ENCODE results near the gene CD300E. TPM values are rescaled to one million over a fixed set of nuclear protein-coding genes. Genes with fewer than 3 reads are reported as not detected.
"Not testable (repeated sequence)": the region's sequence is repeated elsewhere in the genome, so short reads cannot be mapped to it uniquely, and the experiment has no call there.

The CD300E gene
- total RNA-seq, 2 experiments from 2014 or later: not detected

DNA sequence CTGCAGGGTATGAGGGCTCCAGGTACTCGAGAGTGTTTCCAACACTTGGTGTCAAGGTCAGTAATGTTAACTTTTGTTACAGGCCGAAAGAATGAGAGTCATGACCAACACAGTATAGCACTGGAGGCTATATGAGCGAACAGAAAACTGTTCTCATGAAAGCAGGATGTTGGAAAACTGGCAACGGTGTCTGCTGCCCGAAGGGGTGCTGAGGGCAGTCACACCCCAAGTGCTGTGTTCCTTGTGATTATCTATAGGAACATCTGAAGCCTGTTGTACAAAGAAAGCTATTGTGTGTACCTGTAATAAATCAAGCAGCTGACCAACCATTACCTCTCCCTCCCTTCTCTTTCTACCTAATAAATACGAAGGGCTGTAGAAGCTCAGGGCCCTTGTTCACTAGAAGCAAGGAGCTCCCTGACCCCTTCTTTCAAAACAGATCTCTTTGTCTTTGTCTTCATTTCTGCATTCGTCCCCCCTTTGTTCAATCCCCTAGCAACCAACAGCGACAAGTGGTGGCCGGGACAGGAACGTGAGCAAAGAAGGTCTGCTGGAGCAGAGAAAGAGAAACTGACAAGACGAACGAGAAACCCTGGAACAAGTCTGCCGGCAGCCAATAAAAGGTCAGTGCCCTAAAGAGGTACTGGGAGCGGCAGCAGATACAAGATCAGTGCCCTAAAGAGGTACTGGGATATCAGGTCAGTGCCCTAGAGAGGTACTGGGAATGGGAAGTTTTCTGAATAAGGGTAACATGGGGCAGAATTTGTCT, 39.1 kb downstream of the CD300E start:
- no peak overlapping the region for H3K27ac Mint-ChIP-seq
- CTCF ChIA-PET: interaction anchor here (1.2 to 1.7 kb wide), 2 partner anchors 154 to 206 kb away, joined by 3 to 5 read pairs; no protein-coding TSS in a partner anchor
- peaks cover 11% of the 10 kb centered on the region for H3K4me1 Mint-ChIP-seq
- DNase-seq (no peak), ATAC-seq (no peak)
- peaks cover 31% of the 10 kb centered on the region for H3K27me3 Mint-ChIP-seq
- H3K4me3 Mint-ChIP-seq: no peak overlapping the region
- no peaks in the 10 kb centered on the region for H3K36me3 Mint-ChIP-seq
- H3K9me3 Mint-ChIP-seq (ENCODE audit: low read depth): no peaks in the 10 kb centered on the region

DNA sequence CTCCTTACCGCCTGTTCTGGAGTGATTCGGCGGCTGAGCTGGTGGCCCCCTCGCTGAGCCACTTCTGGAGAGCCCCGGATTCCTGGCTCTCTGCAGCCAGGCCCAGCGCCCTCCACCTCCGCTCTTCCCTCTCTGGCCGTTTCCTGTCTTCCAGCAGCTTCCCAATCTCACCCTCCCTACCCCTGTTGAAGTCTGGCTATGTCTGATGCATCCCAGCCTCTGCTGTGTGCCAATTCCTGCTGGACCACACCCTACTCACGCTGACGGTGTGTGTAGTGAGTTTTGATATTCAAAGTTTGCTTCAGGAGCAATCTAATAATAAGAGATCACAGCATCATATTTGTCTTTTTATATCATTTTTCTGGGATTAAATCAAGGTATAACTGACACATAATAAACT, 40.9 kb downstream of the CD300E start:
- CTCF ChIA-PET: no interaction called here

DNA sequence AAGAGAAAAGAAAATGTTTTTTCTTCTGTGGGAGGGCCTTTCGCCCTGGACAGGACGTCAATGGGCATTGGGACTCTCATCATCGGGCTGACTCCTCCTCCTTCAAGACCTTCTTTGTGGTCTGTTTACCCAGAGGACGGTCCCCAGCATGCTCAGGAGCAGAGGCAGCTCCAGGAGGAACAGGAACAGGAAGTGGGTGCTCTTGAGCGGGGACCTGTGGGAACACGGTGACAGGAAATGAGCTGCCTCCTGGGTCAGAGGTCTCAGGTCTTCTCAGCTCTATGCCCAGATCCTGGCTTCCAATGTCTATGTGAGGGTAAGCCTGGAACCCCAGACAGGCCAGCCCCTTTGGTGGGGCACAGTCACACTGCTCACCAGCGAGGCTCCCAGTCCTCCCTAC, 43.6 kb downstream of the CD300E start:
- no peak for ATAC-seq
- CTCF ChIA-PET: interaction anchor here (2.7 kb wide), 1 partner anchor 13 kb away, joined by 13 read pairs; the partner anchor contains the start of gene CD300H
- Mint-ChIP-seq H3K4me3 (no peak overlapping the region), H3K9me3 (ENCODE audit: low read depth) (no peaks in the 10 kb centered on the region), H3K36me3 (no peaks in the 10 kb centered on the region), H3K27me3 (peaks cover 17% of the 10 kb centered on the region), H3K27ac (no peak overlapping the region), H3K4me1 (peaks cover 14% of the 10 kb centered on the region)
- DNase-seq: no peak

More for the DNA sequence above, 40.9 kb downstream of the CD300E start:
- H3K36me3 Mint-ChIP-seq: no peaks in the 10 kb centered on the region
- peaks cover 15% of the 10 kb centered on the region for H3K27me3 Mint-ChIP-seq
- no peak overlapping the region for H3K27ac Mint-ChIP-seq
- H3K9me3 Mint-ChIP-seq (ENCODE audit: low read depth): no peaks in the 10 kb centered on the region
- no peak overlapping the region for H3K4me3 Mint-ChIP-seq
- DNase-seq: no peak
- ATAC-seq: no peak
- H3K4me1 Mint-ChIP-seq: peaks cover 14% of the 10 kb centered on the region

DNA sequence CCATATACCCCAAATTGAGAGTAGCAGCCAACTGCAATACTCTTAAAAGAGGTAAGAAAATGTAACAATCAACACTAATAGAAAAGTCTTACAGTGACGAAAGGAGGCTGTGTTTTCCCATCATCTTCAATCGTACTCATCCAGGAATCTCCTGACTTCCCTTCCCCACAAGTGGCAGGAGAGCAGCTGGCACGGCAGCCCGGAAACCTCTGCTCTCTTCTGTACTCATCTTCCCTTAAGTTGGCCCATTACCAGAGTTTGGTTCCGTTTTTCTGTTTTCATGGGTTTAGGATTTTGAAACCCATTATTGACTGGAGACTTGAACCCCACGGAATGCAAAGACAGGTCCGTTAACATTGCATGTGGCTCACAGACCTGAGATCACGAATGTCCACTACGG, 44.6 kb downstream of the CD300E start:
- no peaks in the 10 kb centered on the region for H3K36me3 Mint-ChIP-seq
- no peak for ATAC-seq
- peaks cover 21% of the 10 kb centered on the region for H3K27me3 Mint-ChIP-seq
- H3K4me3 Mint-ChIP-seq: no peak overlapping the region
- H3K9me3 Mint-ChIP-seq (ENCODE audit: low read depth): no peaks in the 10 kb centered on the region
- CTCF ChIA-PET: interaction anchor here (2.7 kb wide), 1 partner anchor 12 kb away, joined by 13 read pairs; the partner anchor contains the start of gene CD300H
- no peak for DNase-seq
- no peak overlapping the region for H3K27ac Mint-ChIP-seq
- H3K4me1 Mint-ChIP-seq: peaks cover 14% of the 10 kb centered on the region

DNA sequence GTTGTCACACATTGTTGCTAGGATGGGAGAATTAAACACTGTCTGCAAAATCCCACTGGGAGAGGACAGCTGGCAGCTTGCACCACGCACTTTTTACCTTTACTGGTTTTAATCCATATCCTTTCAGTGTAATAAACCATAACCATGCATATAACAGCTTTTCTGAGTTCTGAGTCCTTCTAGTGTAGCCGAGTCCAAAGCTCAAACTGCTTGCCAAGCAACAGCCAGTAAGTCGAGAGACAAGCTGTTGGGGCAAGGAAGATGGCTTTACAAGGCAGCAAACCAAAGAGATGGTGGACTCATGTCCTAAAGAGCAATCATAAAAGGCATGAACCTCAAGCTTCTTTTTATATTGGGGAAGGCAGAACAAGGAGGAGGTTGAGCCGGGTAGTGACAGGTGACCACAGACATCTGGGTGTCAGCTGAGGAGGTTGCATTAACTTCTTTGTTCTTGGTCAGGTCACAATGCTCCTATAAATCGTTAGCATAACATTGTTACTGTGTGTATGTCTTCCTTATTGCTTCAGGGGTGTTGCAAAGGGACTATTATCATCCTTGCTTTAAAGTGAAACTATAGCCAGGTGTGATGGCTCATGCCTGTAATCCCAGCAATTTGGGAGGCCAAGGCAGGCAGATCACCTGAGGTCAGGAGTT, 48.9 kb downstream of the CD300E start:
- Mint-ChIP-seq H3K4me1 (peaks cover 4% of the 10 kb centered on the region), H3K27me3 (peaks cover 45% of the 10 kb centered on the region), H3K36me3 (no peaks in the 10 kb centered on the region), H3K9me3 (ENCODE audit: low read depth) (no peaks in the 10 kb centered on the region), H3K27ac (no peak overlapping the region), H3K4me3 (no peak overlapping the region)
- no peak for DNase-seq
- CTCF ChIA-PET: interaction anchor here (1.5 to 2.2 kb wide), 2 partner anchors 8 to 12 kb away, joined by 5 to 6 read pairs; no protein-coding TSS in a partner anchor
- no peak for ATAC-seq

DNA sequence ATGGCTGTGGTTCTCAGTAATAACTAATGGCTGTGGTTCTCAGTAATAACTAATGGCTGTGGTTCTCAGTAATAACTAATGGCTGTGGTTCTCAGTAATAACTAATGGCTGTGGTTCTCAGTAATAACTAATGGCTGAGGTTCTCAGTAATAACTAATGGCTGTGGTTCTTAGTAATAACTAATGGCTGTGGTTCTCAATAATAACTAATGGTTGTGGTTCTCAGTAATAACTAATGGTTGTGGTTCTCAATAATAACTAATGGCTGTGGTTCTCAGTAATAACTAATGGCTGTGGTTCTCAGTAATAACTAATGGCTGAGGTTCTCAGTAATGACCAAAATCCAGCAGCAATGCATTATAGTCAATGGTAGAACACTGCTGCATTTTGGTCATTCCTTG, 49.9 kb downstream of the CD300E start:
- not testable (repeated sequence) for H3K4me1 Mint-ChIP-seq; H3K27ac Mint-ChIP-seq; H3K9me3 Mint-ChIP-seq (ENCODE audit: low read depth); H3K4me3 Mint-ChIP-seq; DNase-seq; H3K36me3 Mint-ChIP-seq; ATAC-seq
- CTCF ChIA-PET: interaction anchor here (1.5 to 2.2 kb wide), 2 partner anchors 7 to 13 kb away, joined by 5 to 6 read pairs; no protein-coding TSS in a partner anchor
- peaks cover 51% of the 10 kb centered on the region for H3K27me3 Mint-ChIP-seq

DNA sequence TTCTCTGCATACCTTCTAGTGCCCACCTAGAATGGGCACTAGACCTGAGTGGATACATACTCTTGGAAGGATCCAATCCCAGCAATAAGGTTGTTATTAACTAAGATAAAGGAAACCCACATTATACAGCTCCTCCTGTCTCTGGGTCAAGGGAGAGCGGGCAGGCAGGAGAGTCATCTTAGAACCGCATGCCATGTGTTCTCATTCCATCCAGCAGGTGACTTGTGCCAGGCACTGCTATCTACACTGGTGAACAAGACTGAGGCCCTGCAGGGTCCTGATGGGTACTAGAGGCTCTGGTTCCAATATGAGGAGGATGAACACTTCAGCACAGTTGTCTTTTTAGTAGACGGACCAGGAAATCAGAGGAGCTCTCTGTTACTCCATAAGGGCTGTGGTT, 50.4 kb downstream of the CD300E start:
- H3K27ac Mint-ChIP-seq: no peak overlapping the region
- H3K36me3 Mint-ChIP-seq: no peaks in the 10 kb centered on the region
- peaks cover 3% of the 10 kb centered on the region for H3K9me3 Mint-ChIP-seq (ENCODE audit: low read depth)
- H3K27me3 Mint-ChIP-seq: peaks cover 55% of the 10 kb centered on the region
- CTCF ChIA-PET: interaction anchor here (2.2 kb wide), 1 partner anchor 14 kb away, joined by 5 read pairs; no protein-coding TSS in a partner anchor
- peaks cover 10% of the 10 kb centered on the region for H3K4me1 Mint-ChIP-seq
- DNase-seq (no peak), ATAC-seq (no peak)
- H3K4me3 Mint-ChIP-seq: no peak overlapping the region

DNA sequence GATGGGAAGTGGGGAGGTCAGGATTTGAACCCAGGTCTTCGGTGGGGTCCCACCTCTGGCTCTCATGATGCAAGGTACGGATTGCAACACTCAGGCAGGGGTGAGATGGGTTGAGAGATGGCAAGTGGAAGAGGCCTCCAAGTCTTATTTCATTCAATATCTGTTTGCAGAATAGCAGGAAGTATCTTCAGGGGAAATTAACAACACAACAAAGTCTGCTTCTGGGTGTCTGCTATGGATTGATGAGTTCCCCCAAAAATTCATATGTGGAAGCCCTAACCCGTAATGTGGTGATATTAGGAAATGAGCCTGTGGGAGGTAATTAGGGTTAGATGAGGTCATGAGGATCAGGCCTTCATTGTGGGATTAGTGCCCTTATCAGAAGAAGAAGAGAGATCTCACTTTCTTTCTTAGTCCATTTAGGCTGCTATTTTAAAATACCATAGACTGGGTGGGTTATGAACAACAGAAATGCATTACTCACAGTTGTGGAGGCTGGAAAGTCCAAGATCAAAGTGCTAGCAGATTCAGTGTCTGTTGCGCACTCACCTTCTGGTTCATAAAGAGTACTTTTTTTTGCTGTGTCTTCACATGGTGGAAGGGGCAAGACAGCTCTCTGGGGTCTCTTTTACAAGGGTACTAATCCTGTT, 51.8 kb downstream of the CD300E start:
- CTCF ChIA-PET: no interaction called here
- Mint-ChIP-seq H3K27me3 (peaks cover 58% of the 10 kb centered on the region), H3K36me3 (no peaks in the 10 kb centered on the region), H3K9me3 (ENCODE audit: low read depth) (peaks cover 3% of the 10 kb centered on the region), H3K4me3 (no peak overlapping the region), H3K27ac (no peak overlapping the region), H3K4me1 (peaks cover 10% of the 10 kb centered on the region)
- ATAC-seq (no peak), DNase-seq (no peak)

DNA sequence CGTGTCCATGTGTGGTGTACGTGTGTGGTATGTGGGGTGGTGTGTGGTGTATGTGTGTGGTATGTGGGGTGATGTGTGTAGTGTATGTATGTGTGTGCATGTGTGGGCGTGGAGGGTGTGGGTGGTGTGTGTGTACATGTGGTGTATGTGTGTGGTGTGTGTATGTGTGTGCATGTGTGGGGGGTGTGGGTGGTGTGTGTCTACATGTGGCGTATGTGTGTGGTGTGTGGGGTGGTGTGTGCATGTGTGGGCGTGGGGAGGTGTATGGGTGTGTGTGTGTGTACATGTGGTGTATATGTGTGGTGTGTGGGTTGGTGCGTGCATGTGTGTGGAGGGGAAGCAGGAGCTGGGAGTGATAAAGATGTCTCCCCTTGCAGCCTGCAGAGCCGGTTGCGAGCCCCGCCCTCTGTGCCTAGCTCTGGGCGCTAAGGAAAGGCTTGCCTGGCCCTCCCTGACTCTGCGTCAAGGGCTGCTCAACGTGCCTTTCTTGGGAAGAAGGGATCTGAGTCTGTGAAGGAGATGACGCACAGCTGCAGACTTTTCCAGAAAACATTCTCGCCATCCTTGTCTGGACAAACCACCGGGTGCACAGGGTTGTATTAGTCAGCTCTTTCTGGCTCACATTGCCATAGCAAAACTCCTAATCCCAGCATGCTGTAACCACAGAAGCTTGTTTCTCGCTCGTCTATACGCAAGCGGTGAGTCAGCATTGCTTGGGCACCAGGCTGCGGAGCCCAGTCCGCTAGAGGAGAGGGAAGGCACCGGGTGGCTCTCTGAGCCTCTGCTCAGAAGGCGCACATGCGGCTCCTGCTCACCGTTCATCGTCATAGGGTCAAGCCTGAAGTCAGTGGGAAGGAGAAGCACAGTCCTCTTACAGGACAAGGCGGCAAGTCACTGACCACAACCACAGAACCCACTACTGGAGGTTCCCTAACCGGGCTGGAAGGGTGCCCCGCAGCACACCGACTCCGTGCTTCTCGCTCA, 54.2 kb downstream of the CD300E start:
- ATAC-seq: peak; percentile 36
- H3K27ac Mint-ChIP-seq: no peak overlapping the region
- CTCF ChIA-PET: interaction anchor here (0.7 to 2.3 kb wide), 2 partner anchors 88 to 168 kb away, joined by 3 to 7 read pairs; partner anchors contain the start of gene RAB37
- H3K36me3 Mint-ChIP-seq: no peaks in the 10 kb centered on the region
- no peak for DNase-seq
- H3K4me1 Mint-ChIP-seq: peaks cover 10% of the 10 kb centered on the region
- H3K4me3 Mint-ChIP-seq: no peak overlapping the region
- H3K9me3 Mint-ChIP-seq (ENCODE audit: low read depth): peaks cover 3% of the 10 kb centered on the region
- H3K27me3 Mint-ChIP-seq: peaks cover 51% of the 10 kb centered on the region

DNA sequence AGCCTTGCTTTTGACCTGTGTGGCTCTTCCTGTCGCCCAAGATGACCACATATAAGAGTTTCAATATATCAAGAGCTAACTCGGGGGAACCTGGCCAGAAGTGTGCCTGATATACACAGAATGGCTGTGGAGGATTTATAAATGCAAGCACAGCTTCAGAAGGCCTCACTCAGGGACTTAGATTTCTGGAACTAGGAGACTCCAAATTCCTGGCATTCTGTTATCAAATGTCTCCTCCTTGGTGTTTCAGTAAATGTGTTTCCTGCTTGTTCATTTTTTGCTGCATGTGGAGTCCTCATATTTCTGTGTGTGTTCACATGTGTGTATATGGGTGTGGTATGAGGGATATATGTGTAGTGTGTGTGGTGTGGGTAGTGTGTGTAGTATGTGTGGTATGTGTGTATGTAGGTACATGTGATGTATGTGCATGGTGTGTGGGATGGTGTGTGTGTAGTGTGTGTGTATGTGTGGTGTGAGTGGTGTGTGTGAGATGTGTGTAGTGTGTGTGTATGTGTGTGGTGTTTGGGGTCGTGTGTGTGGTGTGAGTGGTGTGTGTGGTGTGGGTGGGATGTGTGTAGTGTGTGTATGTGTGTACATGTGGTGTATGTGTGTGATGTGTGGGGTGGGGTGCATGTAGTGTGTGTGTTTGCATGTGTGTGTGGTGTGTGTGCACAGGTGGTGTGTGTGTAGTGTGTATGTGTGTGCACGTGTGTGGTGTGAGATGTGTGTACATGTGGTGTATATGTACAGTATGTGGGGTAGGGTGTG, 55.2 kb downstream of the CD300E start:
- Mint-ChIP-seq H3K4me1 (peaks cover 10% of the 10 kb centered on the region), H3K27me3 (peaks cover 51% of the 10 kb centered on the region), H3K9me3 (ENCODE audit: low read depth) (peaks cover 3% of the 10 kb centered on the region), H3K27ac (no peak overlapping the region), H3K36me3 (no peaks in the 10 kb centered on the region), H3K4me3 (no peak overlapping the region)
- no peak for DNase-seq
- ATAC-seq: no peak
- CTCF ChIA-PET: interaction anchor here (0.6 kb wide), 1 partner anchor 94 kb away, joined by 3 read pairs; no protein-coding TSS in a partner anchor

DNA sequence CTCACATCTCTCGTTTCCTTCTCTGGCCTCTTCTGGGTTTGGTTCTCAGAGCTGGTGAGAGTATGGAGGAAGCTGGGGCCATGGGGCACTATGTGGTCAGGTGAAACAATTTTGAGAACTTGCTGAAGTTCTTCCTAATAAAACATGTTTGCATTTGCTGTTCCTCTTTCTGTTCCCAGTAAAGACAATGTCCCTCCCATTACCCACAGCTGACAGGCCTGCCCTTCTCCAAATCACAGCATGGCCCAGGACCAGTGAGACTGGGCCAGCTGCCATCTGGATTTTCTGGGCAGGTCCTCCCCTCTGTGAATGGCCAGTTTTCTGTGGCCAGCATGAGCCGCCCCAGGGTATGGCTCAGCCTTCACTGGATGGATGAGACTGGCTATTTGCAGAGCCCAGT, 56.1 kb downstream of the CD300E start, which contains the start of gene CD300H:
TSS of gene CD300H (minus strand) at position 113 of the 400 bp plus-strand sequence.
- no peak for DNase-seq
- no peak within 1 kb of the TSS for H3K27ac Mint-ChIP-seq
- peaks cover 3% of the 10 kb centered on the region for H3K9me3 Mint-ChIP-seq (ENCODE audit: low read depth)
- peaks cover 44% of the 10 kb centered on the region for H3K27me3 Mint-ChIP-seq
- no peak within 1 kb of the TSS for H3K4me3 Mint-ChIP-seq
- no peak for ATAC-seq
- peaks cover 10% of the 10 kb centered on the region for H3K4me1 Mint-ChIP-seq
- no peaks in the 10 kb centered on the region for H3K36me3 Mint-ChIP-seq
- CTCF ChIA-PET: interaction anchor here (1.3 to 3.5 kb wide), 9 partner anchors 13 to 200 kb away, joined by 3 to 22 read pairs (median 8); partner anchors contain the start of genes CD300C, GPR142 and RAB37
